GM21381 (cell line): ENCODE data around the gene GPR142.
"Not testable (repeated sequence)": the region's sequence is repeated elsewhere in the genome, so short reads cannot be mapped to it uniquely, and the experiment has no call there.

Experiments
- ATAC-seq: cut with Tn5 transposase; IDR thresholded peaks from one replicate; pipeline ENCODE4 v1.9.1; 2021; ENCODE audit warnings: mild to moderate bottlenecking, moderate library complexity; ENCODE audit not compliant: unreplicated experiment

Gene GPR142

DNA sequence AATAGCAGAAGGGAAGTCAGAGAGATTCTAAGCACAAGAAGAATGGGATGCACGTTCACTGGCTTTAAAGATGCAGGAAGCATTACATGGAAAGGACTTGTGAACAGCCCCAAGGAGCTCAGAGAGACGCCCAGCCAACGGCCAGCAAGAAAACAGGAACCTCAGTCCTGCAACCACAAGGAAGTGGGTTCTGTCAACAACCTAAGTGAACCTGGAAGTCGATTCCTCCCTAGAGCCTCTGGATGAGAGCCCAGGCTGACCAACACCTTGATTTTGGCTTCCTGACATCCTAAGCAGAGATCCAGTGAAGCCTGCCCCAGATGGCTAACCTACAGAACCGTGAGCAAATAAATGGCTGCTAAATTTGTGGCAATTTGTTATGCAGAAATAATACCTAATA lies 24.5 kb downstream of the GPR142 start:
- ATAC-seq = no peak

DNA sequence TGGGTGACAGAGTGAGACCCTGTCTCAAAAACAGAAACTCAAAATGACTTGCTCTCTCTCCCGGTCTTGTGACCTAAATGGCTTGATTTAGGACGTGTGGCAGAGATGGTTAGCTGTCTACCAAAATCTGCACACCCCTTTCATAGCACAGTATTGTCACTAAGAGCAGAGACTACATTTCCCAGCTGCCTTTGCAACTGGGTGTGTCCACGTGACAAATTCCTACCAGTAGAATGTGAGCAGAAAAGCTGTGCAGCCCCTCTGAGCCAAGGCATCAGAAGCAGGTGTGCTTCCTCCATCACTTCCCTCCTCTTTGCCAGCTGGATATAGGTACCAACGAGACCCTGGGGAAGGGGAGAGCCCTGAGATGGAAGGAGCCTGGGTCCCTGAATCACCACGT lies 25.5 kb downstream of the GPR142 start:
- no peak for ATAC-seq

DNA sequence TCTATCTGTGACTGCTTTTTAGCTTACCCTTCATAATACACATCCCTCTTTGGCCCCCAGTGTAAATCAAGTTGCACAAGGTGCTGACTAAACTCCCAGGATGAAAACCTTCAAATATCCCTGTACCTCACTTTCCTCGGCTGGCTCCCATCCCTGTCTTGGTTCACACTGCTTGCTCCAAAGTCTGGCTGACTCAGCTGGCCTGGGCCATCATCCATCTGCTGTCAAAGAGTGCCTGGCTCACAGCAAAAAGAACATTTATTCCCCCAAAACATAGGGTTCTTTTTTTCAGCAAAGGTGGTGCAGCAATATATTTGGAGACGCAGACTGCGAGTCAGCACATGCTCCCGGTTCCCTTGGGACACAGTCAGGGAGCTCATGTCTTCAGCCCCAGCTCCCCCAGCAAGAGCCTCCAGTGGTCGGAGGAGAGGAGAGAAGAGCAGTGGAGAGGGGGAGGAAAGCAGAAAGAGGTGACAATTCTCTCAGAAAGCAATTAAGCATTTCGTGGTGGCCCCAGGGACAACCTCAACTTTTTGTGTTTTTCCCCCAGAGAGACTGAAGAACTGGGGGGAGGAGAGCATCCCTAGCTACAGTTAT lies 26.1 kb downstream of the GPR142 start:
- ATAC-seq = no peak

DNA sequence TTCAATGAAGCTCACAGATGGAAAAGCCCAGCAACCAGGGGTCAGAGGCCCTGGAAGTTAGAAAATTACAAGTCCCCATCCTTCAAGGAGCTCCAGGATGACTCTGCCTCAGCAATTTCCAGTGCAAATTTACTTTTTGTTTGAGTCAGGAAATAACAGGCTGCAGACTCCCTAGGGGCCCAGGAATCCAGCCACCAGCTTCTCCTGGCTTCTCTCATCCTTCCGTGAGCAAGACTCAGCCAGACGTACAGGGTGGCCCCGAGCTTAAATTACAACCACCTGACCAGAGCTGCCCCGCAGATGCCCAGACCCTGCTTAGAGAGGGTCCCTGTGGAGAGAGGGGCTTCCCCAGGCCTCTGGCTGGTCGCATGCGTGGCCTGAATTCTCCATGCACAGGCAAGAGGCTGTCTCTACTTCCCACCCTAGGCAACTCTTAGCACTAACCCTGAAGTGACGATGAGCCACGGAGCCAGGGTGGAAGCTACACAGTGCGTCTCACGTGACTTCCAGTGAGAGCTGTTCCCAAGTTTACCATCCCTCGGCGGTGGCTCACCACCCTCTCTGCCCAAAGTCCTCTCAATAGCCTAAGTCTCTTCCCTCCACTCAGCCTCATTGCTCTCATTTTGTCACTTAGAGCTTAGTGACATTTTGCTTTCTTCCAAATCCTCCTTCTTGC lies 27.1 kb downstream of the GPR142 start:
- no peak for ATAC-seq

DNA sequence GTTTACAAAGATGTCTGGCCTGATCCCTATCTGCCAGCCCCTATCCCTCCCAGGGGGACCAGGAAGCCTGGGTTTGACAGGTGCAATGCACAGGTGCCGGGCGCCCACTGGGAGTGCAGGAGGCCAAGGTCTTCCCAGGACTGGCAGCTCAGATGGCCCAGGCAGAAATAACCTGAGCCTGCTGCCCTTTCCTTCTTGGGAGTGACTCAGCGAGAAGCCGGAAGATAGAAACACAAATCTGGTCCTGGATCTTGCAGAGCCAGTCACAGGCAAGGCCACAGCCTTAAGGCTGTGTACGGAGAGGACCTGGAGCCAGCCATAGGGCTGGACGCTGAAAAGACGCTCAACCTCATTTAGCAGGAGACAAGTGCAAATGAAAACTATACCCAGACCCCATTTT lies 27.7 kb downstream of the GPR142 start:
- no peak for ATAC-seq

DNA sequence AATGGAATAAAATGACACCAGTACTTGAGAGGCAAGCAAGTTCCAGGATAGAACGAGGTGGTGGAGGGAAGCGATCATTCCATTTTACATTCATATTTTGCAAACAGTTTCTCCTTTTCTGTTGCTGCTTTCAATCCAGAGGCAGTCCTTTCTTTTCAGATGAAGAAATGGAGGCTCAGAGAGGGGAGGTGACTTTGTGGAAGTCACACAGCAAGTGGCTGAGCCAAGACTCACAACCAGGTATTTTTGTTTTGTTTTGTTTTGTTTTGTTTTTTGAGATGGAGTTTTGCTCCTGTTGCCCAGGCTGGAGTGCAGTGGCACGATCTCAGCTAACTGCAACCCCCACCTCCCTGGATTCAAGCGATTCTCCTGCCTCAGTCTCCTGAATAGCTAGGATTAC lies 29.3 kb downstream of the GPR142 start:
- ATAC-seq = no peak

DNA sequence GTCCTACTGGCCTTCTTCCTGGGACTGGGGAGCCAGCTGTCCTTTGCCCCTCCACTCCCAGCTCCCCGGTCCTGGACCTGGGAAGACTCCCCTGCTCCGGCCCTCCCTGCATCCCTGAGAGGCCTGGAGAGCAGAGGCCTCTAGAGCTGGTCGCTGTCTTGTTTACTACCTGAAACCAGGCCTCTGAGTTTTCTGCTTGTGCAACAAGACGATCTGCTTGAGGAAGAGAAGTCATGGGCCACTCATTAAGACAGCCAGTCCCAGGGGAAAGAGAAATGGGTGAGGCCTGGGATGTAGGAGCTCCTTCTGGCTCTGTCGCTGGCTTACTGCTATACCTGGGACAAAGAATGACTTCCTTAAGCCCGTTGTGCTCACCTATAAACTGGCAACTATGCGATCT lies 34.7 kb downstream of the GPR142 start:
- no peak for ATAC-seq

DNA sequence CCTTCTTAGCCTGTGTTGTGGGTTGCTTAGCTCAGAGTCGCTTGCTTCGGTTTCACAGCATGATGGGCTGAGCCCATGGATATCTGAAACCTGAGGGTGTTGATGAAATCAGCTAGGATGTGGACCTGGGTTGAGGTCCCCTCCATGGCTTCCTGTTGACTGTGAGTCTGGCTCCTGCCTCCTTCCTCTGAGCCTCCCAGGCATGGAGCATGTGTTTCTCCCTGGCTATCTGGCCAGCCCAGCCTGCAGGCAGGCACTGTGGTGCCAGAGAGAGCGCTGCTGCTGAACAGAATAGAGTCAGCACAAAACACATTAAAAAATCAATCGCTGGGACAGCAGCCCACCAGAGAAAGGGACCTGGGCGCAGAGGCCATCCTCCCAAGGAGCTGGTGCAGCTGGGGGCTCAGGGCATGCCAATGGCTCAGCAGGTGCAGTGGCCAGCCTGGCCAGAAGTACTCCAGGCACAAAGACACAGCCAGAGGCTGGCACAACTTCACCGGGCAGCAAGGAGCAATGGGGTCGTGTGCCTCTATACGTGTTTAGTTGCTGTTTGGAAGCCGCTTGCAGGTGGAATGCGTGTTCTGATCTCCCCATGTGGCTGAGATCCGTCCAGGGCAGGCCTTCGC lies 36.3 kb downstream of the GPR142 start:
- ATAC-seq = no peak

DNA sequence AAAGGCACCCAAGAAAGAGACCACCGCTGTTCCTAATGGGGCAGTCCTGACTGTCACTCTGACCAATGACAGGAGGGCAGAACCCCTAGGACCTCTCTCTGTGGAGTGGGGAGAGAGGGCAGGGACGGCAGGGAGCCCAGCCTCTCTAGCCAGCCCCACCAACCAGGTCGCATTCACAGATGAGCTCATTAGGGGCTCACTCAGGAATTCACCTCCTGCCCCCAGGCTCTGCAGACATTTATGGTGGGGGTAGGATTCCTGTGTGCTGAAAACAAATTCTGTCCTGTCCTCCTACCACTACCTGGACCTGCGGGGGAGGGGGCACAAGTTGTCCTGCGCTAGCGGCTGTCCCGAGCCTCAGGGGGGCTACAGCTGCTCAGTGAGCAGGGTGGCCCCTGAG lies 36.9 kb downstream of the GPR142 start:
- ATAC-seq = no peak

DNA sequence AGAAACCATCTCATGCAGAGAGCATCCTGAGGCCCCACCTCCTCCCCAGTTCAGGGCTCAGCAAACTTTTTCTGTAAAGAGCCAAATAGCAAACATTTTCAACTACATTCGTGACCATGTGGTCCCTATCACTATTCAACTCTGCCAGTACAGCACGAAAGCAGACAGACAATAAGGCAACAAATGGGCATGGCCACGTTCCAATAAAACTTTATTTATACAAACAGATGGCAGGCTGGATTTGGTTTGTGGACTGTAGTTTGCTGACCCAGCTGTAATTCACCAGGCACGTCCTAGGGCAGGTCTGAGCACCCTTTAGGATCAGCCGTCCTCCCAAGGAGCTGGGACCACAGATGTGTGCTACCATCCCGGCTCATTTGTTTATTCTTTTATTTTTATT lies 37.5 kb downstream of the GPR142 start:
- ATAC-seq = no peak

DNA sequence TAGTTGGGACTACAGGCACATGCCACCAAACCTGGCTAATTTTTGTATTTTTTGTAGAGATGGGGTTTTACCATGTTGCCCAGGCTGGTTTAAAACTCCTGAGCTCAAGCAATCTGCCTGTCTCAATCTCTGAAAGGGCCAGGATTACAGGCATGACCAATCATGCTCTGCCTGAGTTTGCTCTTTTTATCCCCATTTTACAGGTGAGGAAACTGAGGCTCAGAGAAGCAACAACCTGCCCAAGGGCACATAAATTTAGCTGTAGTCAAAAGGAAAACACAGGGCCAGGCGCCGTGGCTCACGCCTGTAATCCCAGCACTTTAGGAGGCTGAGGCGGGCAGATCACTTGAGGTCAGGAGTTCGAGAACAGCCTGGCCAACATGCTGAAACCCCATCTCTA lies 38.0 kb downstream of the GPR142 start:
- not testable (repeated sequence) for ATAC-seq

DNA sequence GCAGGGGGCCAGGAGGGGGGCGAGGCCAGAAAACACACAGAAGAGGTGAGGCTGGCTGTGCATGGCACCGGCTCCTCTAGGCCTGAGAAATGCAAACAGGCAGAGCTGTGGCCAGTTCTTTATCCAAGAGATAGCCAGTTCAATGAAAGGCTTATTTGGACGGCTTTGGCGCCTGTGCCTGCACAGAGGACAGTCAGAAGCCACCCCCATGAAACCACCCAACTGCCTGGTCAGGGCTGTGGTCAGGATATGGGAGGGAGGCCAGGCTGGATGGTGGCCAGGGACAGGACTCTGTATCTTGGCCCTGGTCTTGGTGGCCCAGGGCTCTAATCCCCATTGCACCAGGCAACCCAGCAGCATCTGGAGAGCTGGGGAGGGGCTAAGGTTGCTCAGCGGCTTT lies 40.1 kb downstream of the GPR142 start:
- no peak for ATAC-seq

DNA sequence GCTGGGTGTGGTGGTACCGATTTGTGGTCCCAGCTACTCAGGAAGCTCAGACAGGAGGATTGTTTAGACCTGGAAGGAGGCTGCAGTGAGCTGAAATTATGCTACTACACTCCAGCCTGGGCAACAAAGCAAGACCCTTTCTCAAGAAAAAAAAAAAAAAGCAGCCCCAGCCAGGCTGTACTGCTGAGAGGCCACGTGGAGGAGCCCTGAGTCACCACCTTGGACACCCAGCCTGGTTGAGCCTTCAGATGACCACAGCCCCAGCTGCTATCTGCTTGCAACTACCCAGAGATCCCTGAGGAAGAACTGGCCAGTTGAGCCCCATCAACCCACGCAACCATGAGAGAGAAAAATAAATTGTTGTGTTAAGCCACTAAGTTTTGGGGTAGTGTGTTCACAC lies 41.0 kb downstream of the GPR142 start:
- no peak for ATAC-seq

DNA sequence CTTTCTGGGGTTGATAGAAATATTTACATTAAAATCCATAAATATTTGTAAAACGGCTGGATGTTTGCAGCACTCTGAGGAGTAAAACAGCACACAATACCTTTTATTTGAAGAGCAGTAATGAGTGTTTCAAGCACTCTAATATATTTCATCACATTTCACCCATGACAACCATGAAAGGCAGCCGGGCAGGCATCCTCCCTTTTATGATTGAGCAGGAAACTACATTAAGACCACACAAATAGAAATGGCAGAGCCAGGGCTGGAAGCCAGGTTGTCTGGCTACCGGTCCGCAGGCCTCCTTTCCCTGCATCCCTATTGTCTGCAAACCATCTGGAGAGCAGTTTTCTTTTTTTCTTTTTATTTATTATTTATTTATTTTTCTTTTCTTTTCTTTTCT lies 41.5 kb downstream of the GPR142 start:
- ATAC-seq = no peak

DNA sequence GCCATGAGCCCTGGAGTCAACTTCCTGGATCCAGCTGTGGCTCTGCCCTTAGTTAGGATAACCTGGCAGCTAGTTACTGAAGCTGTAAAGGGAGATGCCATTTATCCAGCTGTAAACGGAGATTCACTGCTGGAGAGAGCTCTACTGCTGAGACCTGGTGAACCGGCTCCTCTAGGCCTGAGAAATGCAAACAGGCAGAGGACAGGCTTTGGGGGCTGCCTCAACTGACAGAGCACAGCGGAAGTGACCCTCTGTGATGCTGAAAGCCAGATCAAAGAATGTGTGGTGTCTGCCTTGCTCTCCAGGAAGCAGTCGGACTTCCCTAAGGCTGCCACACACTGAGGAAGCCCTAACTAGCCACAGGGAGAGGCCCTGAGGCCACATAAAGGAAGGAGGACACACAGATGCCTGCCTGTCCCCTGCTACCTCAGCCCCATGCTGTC lies 42.7 kb downstream of the GPR142 start:
- ATAC-seq = no peak

DNA sequence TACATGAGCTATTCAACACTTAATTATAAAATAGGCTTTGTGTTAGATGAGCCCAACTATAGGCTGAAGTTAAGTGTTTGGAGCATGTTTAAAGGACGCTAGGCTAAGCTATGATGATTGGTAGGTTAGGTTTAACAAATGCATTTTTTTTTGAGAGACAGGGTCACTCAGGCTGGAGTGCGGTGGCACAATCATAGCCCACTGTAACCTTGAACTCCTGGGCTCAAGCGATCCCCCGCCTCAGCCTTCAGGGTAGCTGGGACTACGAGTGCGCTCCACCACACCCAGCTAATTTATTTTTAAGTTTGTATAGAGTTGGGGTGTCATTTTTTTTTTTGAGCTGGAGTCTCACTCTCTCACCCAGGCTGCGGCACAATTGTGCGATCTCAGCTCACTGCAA lies 45.3 kb downstream of the GPR142 start:
- ATAC-seq = no peak

DNA sequence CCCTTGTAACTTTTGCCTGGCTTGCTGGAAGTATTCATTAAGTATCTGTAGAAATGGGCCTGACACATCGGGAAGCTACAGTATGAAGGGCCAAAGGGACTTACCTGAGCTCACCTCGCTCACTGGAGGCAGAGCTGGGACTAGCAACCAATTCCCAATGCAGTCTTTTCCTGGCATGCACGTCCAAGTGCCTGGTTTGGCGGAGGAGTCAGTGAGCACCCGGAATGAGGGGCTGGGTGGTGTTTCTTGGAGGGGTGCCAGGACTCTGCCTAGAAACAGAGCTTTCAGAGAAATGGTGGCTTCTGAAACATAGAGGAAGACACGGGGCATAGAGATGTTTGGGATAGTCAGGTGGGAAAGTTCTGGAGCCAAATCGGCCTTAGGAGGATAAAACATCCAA lies 46.2 kb downstream of the GPR142 start:
- ATAC-seq = no peak

DNA sequence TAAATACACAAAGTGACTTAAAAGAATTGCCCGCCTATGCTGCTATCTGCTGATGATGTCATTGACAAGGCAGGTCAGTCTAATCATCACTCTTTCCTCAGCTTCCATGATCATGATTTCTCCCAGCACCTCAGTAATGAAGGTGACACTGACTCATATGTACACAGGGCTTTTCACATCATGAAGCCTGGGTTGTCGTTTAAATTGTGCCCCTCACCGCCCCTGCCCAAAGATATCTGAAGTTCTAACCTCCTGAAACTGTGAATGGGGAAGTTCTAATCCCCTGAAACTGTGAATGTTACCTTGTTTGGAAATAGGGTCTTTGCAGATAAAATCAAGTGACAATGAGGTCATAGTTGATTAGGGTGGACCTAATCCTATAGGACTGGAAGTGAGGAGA lies 47.2 kb downstream of the GPR142 start:
- no peak for ATAC-seq

DNA sequence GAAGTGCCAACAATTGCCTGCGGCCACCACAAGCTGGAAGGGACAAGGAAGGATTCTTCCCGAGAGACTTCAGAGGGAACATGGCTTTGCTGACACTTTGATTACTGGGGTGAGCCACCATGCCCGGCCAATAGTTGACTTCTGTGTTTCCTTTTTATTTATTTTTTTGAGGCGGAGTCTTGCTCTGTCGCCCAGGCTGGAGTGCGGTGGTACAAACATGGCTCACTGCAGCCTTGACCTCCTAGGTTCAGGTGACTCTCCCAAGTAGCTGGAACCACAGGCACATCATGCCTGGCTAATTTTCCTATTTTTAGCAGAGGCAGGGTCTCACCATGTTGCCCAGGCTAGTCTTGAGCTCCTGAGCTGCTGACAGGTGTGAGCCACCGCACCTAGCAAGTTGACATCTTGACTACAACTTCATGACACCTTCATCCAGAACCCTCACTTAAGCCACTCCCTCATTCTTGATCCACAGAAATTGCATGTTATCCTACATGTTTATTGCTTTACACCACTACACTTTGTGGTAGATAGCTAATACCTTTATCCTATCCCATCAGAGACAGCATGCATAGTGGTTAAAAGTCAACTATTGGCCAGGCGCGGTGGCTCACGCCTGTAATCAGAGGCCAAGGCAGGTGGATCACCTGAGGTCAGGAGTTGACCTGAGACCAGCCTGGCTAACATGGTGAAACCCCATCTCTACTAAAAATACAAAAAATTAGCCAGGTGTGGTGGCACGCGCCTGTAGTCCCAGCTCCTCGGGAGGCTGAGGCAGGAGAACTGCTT lies 48.5 kb downstream of the GPR142 start:
- no peak for ATAC-seq

DNA sequence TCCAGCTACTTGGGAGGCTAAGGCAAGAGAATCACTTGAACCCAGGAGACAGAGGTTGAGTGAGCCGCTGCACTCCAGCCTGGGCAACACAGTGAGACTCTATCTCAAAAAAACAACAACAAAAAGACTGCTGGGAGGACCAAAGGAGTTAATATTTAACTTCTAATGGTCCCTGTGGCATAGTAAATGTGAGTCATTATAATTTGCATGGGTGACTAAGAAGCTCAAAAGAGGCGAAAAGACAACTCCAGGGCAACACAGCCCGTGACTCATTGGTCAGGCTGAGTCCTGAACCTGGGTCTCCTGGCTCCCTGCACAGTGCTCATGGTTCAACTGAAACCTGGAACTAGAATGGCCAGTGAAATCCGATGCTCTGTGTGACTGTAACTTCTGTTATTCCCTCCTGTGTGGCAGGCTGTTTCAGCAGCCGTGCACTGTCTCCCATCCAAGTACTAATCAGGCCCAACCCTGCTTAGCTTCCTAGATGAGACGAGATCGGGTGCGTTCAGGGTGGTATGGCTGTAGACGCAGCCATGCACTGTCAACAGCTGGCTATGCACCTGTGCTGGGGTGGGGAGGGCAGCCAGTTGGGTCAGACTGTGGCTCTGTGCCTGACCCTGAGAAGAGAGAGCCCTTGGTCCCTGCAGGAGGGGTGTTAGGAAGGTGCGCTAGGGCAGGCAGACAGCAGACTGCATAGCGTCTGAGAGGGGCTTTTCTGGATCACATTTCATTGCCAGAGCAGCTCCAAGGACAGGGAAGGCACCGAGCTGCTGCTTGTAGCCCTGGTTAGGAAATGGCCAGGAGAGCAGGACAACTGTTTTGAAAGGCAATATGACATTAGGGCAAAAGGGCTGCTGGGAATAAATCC lies 50.1 kb downstream of the GPR142 start:
- peak; percentile 88 for ATAC-seq

DNA sequence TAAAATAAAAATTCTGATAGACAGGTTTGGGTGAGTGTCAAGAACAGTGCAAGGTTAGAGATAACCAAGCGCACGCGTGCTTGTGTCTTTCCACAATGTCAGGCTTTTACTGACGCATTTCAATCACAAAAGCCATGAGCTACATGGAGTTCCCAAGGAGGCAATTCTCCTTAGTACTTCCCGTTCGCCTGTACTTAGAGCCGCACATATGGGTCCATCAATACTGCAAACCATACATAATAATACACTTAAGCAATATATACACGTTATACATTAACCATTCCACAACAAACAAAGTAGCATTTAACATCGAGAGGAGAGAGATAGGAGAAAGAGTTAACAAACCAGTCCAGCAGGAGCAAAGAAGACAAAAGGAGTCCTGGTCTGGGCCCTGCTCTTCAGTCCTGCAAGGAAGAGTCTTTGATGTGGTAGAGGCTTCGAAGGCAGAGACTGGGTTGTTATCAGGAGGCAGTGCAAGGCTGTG lies 52.7 kb downstream of the GPR142 start:
- no peak for ATAC-seq
